B cell (primary cell): Measurements from ENCODE around the gene TMEM79. TPM values are rescaled to one million over a fixed set of nuclear protein-coding genes. Genes with fewer than 3 reads are reported as not detected.
A peak's percentile ranks its signal among the peaks of the same experiment; 100 is the strongest.

Source experiments
- ATAC-seq: fragments of 200-7000 bp; cut with Tn5 transposase; one replicate; pipeline ENCODE4 v1.10.0; 2021; ENCODE audit warnings: low read depth, mild to moderate bottlenecking, moderate number of reproducible peaks, moderate library complexity
- CTCF ChIA-PET: fragments of 350-600 bp; sonication (Branson Sonifier 250); formaldehyde crosslinking; loops from one replicate; lab custom pipeline; 2021; ENCODE audit warnings: antibody characterized with exemption, inconsistent platforms; lab: Charles Lee
- POLR2A ChIA-PET: fragments of 350-600 bp; sonication (Branson Sonifier 250); formaldehyde crosslinking; loops from one replicate; lab custom pipeline; 2021; ENCODE audit warnings: antibody characterized with exemption; lab: Charles Lee
- DNase-seq: peaks from one replicate; pipeline ENCODE4 v3.0.0; 2013
- H2AFZ ChIP-seq: 2 replicates; pipeline ENCODE4 v1.6.1; 2012; ENCODE audit warnings: mild to moderate bottlenecking, low read depth, low read length; ENCODE audit not compliant: insufficient read depth, poor library complexity, severe bottlenecking
- H3K27ac ChIP-seq, 2 donors: 1 replicate in 1 of 2; 2 replicates in 1 of 2; pipeline ENCODE4 v1.5.1; 2012 to 2013; ENCODE audit warnings: low read length in 2 of 2, mild to moderate bottlenecking in 2 of 2, moderate library complexity in 1 of 2
- H3K27me3 ChIP-seq, 4 experiments: fragments of 200-600 bp in 1 of 4; sonication (generic) in 1 of 4; replicated peaks in 1 of 4; 1 replicate in 2 of 4; 2 replicates in 2 of 4; pipeline versions ENCODE4 v1.6.1 to v1.7.0; 2013 to 2016; ENCODE audit warnings: low read length in 3 of 4, mild to moderate bottlenecking in 2 of 4, mixed read lengths in 1 of 4, moderate library complexity in 1 of 4; ENCODE audit not compliant: insufficient read depth in 4 of 4, control insufficient read depth in 3 of 4; ENCODE audit errors: control extremely low read depth in 1 of 4
- H3K36me3 ChIP-seq, 2 experiments: replicated peaks in 1 of 2; 1 replicate in 1 of 2; 2 replicates in 1 of 2; pipeline versions ENCODE4 v1.6.1 to v1.7.1; 2013; ENCODE audit warnings: low read length in 1 of 2; ENCODE audit not compliant: insufficient read depth in 2 of 2, control insufficient read depth in 1 of 2; ENCODE audit errors: control extremely low read depth in 1 of 2, extremely low read depth in 1 of 2
- H3K4me1 ChIP-seq, 2 donors: fragments of 200-600 bp in 1 of 2; sonication (generic) in 1 of 2; 1 replicate in 1 of 2; 2 replicates in 1 of 2; pipeline versions ENCODE4 v1.5.1 to v1.6.1; 2013 to 2017; ENCODE audit warnings: low read length in 2 of 2; ENCODE audit not compliant: control insufficient read depth in 2 of 2, insufficient read depth in 2 of 2
- H3K4me2 ChIP-seq: replicated peaks from 2 replicates; pipeline ENCODE3; 2012; ENCODE audit warnings: mild to moderate bottlenecking, low read depth, low read length; ENCODE audit not compliant: poor library complexity, severe bottlenecking
- H3K4me3 ChIP-seq, 5 experiments: fragments of 200-600 bp in 1 of 5; sonication (generic) in 1 of 5; 1 replicate in 3 of 5; 2 replicates in 2 of 5; pipeline versions ENCODE4 v1.5.1 to v1.7.0; 2011 to 2016; ENCODE audit warnings: low read length in 4 of 5, mild to moderate bottlenecking in 4 of 5, low read depth in 2 of 5, control low read depth in 1 of 5, moderate library complexity in 1 of 5; ENCODE audit not compliant: insufficient read depth in 1 of 5; ENCODE audit errors: control extremely low read depth in 1 of 5, extremely low read depth in 1 of 5
- H3K79me2 ChIP-seq: fragments of 200-600 bp; sonication (generic); one replicate; pipeline ENCODE4 v1.6.0; 2016; ENCODE audit warnings: low read length; ENCODE audit not compliant: control insufficient read depth, insufficient read depth
- H3K9ac ChIP-seq: fragments of 200-600 bp; sonication (generic); 2 replicates; pipeline ENCODE4 v1.6.1; 2017; ENCODE audit warnings: mild to moderate bottlenecking, low read length, moderate library complexity
- H3K9me3 ChIP-seq, 3 donors: one replicate each; pipeline versions ENCODE4 v1.6.1 to v1.7.1; 2013; ENCODE audit warnings: low read length in 2 of 3; ENCODE audit not compliant: control insufficient read depth in 2 of 3, insufficient read depth in 1 of 3; ENCODE audit errors: control extremely low read depth in 1 of 3
- H4K20me1 ChIP-seq: 2 replicates; pipeline ENCODE4 v1.6.0; 2012; ENCODE audit warnings: mild to moderate bottlenecking, low read length; ENCODE audit not compliant: insufficient read depth, control insufficient read depth, poor library complexity, severe bottlenecking
- H3K27ac Mint-ChIP-seq: one replicate; pipeline ENCODE4 v1.8.0; 2021; ENCODE audit warnings: mixed read lengths
- H3K27me3 Mint-ChIP-seq: one replicate; pipeline ENCODE4 v1.8.0; 2021; ENCODE audit warnings: mixed read lengths
- H3K4me1 Mint-ChIP-seq: one replicate; pipeline ENCODE4 v1.8.0; 2021; ENCODE audit warnings: mixed read lengths
- H3K4me3 Mint-ChIP-seq: one replicate; pipeline ENCODE4 v1.8.0; 2021; ENCODE audit warnings: mixed read lengths
- H3K9me3 Mint-ChIP-seq: one replicate; pipeline ENCODE4 v1.8.0; 2022; ENCODE audit warnings: mixed read lengths; ENCODE audit not compliant: insufficient read depth
- EZH2 ChIP-seq: IDR thresholded peaks from 2 replicates; pipeline ENCODE4 v1.6.1; 2012; ENCODE audit warnings: borderline replicate concordance, low read depth, mild to moderate bottlenecking, moderate library complexity, low read length; ENCODE audit not compliant: insufficient read depth, poor library complexity, severe bottlenecking
- WGBS: methylation state at CpG from one replicate; pipeline ENCODE4 v1.1.5; 2013; ENCODE audit warnings: missing lambda C conversion rate; ENCODE audit not compliant: insufficient coverage; 5-methylcytosine and 5-hydroxymethylcytosine counted together
- intact Hi-C: fragments of 100-400 bp; cut with micrococcal nuclease; formaldehyde crosslinking; loops from one replicate; pipeline ENCODE4 v1.10.0; 2022
- polyA plus RNA-seq: library from polyadenylated mRNA; depleted of rRNA; stranded (reverse); fragments of >200 nt; gene quantifications from 2 replicates; pipeline ENCODE4 v1.2.3, GENCODE V29; 2012
- total RNA-seq, 2 donors: library from RNA; stranded (reverse); fragments of 120-200 nt in 1 of 2; gene quantifications; 1 replicate in 1 of 2; 2 replicates in 1 of 2; pipeline versions ENCODE4 v1.2.3 to v1.2.4, GENCODE V29; 2013 to 2022
- TF ChIP-seq, protein P1 (sequence below): fragments of 200-600 bp; IDR thresholded peaks from one replicate; pipeline ENCODE4 v1.8.0; 2022; ENCODE audit warnings: antibody characterized with exemption, mild to moderate bottlenecking

The TMEM79 gene
- total and polyA plus RNA-seq, 2 donors (not counting 1 experiment from before 2014, with no cell fraction given) = 11.5 to 19.1 TPM

DNA sequence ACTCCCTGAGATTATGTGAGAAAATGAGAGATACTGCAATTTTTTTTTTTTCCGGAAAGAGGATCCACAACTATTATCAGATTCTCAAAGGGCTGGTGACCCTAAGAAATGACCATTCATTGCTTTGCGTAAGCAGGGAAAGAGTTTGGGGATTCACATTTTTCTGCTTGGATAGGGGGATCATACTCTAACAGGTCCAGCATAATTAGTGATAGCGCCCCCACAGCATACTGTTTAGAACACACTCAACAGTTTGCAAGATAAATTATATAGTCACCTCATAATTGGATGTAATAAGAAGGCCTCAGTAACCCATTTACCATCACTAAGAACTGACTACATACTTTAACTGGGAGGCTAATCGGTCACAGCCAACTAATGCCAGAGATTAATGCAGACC lies 52.1 kb downstream of the TMEM79 start:
- Histone ChIP-seq H4K20me1 (peaks cover 27% of the 10 kb centered on the region), H3K4me3 (no peak overlapping the region), H3K9ac (no peak overlapping the region), H3K4me1 (peaks cover 13 to 19% of the 10 kb centered on the region in 2 donors), H3K27ac (no peak overlapping the region), H3K36me3 (peaks cover 0 to 36% of the 10 kb centered on the region in 2 experiments), H2AFZ (no peak overlapping the region), H3K27me3 (no peaks in the 10 kb centered on the region), H3K9me3 (no peaks in the 10 kb centered on the region), H3K79me2 (peaks cover 37% of the 10 kb centered on the region), H3K4me2 (peak overlapping the region; percentile 79)
- H3K4me1 Mint-ChIP-seq = peaks cover 35% of the 10 kb centered on the region
- intact Hi-C loops = loop anchor here (5.0 kb wide), 1 partner anchor 416 kb away; the partner anchor contains the start of gene HDGF
- H3K9me3 Mint-ChIP-seq = no peaks in the 10 kb centered on the region
- ChIA-PET CTCF (no interaction called here), POLR2A (no interaction called here)
- DNase-seq (no peak), ATAC-seq (no peak)
- H3K27ac Mint-ChIP-seq = no peak overlapping the region
- peak overlapping the region; percentile 97 for H3K4me3 Mint-ChIP-seq
- 50% methylated on average over 1 of the region's 4 CpGs for whole genome bisulfite sequencing
- H3K27me3 Mint-ChIP-seq = no peaks in the 10 kb centered on the region
- TF ChIP-seq, protein P1, sequence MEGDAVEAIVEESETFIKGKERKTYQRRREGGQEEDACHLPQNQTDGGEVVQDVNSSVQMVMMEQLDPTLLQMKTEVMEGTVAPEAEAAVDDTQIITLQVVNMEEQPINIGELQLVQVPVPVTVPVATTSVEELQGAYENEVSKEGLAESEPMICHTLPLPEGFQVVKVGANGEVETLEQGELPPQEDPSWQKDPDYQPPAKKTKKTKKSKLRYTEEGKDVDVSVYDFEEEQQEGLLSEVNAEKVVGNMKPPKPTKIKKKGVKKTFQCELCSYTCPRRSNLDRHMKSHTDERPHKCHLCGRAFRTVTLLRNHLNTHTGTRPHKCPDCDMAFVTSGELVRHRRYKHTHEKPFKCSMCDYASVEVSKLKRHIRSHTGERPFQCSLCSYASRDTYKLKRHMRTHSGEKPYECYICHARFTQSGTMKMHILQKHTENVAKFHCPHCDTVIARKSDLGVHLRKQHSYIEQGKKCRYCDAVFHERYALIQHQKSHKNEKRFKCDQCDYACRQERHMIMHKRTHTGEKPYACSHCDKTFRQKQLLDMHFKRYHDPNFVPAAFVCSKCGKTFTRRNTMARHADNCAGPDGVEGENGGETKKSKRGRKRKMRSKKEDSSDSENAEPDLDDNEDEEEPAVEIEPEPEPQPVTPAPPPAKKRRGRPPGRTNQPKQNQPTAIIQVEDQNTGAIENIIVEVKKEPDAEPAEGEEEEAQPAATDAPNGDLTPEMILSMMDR = peak; percentile 41
- TF ChIP-seq EZH2 = no peak

DNA sequence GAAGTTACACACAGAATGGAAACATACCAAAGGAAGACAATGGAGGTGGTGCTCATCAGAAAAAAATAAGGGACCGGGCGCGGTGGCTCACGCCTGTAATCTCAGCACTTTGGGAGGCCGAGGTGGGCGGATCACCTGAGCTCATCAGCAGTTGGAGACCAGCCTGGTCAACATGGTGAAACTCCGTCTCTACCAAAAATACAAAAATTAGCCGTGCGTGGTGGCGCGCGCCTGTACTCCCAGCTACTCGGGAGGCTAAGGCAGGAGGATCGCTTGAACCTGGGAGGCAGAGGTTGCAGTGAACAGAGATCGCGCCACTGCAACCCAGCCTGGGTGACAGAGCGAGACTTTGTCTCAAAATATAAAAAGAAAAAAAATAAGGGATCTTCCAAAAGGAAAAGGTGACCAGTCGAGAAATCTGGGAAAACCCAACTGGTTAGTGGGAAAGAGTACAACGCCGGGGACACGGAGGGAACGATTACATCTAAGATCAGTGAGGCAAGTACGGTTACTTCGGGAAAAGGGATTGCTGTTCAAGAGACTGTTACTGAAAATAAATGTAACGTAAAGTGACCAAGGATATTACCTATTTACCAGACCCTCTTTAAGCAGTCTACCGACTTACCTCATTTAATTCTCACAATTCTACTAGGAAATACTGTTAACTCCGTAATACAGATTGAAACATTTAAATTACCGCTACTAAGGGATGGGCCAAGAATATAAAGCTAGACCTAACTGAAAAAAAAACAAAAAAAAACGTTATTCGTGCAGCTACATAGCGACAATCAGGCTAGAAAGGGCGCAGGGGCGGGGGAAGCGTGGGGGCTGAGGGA lies 53.1 kb downstream of the TMEM79 start:
- Histone ChIP-seq H3K36me3 (peaks cover 0 to 34% of the 10 kb centered on the region in 2 experiments), H3K27ac (peak overlapping the region; percentile 40 to 74), H2AFZ (peak overlapping the region; percentile 77), H3K27me3 (no peaks in the 10 kb centered on the region), H3K4me1 (peaks cover 13 to 19% of the 10 kb centered on the region in 2 donors), H3K4me3 (peak overlapping the region; percentile 82 to 98 (median 87)), H4K20me1 (peaks cover 27% of the 10 kb centered on the region), H3K9me3 (no peaks in the 10 kb centered on the region), H3K79me2 (peaks cover 37% of the 10 kb centered on the region), H3K9ac (peak overlapping the region; percentile 81), H3K4me2 (peak overlapping the region; percentile 79)
- POLR2A ChIA-PET = interaction anchor here (0.6 kb wide), 2 partner anchors 127 to 358 kb away, joined by 3 to 9 read pairs; no protein-coding TSS in a partner anchor
- H3K9me3 Mint-ChIP-seq = no peaks in the 10 kb centered on the region
- DNase-seq (peak; percentile 25), ATAC-seq (no peak)
- peaks cover 35% of the 10 kb centered on the region for H3K4me1 Mint-ChIP-seq
- 37% methylated on average over 22 of the region's 34 CpGs for WGBS
- H3K27ac Mint-ChIP-seq = peak overlapping the region; percentile 96
- no peaks in the 10 kb centered on the region for H3K27me3 Mint-ChIP-seq
- CTCF ChIA-PET = interaction anchor here (0.8 to 1.0 kb wide), 3 partner anchors 48 to 321 kb away, joined by 3 to 4 read pairs (median 4); no protein-coding TSS in a partner anchor
- H3K4me3 Mint-ChIP-seq = peak overlapping the region; percentile 97
- intact Hi-C loops = loop anchor here (5.0 kb wide), 1 partner anchor 415 kb away; the partner anchor contains the start of gene HDGF
- TF ChIP-seq EZH2 = no peak
- TF ChIP-seq, protein P1 = no peak
